ENCODE measurements around the gene KIFC1. TPM values are rescaled to one million over a fixed set of nuclear protein-coding genes. Genes with fewer than 3 reads are reported as not detected.
"Not testable (repeated sequence)": the region's sequence is repeated elsewhere in the genome, so short reads cannot be mapped to it uniquely, and the experiment has no call there.

The KIFC1 gene
- total RNA-seq, 2 donors from 2014 or later, result 15.8 to 74.6 TPM

DNA sequence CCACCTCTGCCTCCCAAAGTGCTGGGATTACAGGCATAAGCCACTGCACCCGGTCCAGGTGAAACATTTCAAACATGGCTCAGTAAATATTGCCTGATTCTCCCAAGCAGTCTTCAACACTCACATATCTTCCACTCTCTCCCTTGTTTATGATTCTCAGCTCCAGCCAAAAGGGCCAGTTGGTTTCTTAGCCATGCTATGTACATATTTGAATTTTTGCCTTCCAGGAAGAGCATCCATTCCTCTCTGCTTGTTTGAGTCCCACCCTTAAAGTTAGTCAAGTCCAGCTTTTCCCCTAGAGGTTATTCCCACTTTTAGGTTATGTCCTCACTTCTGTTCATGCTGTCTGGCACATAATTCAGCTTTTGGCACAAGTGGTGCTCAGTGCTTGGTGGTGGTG, 5.9 kb downstream of the KIFC1 start:
- no peak for DNase-seq
- intact Hi-C loops (cut with DNase I), result no loop called here

GRCh38 chr6:33398601-33399000, 7.0 kb downstream of the KIFC1 start:
- H3K36me3 ChIP-seq; H3K27me3 ChIP-seq; H3K4me3 ChIP-seq; DNase-seq; H3K9ac ChIP-seq (ENCODE audit: low read depth in 2 of 2, low read length in 2 of 2); H3K9me3 ChIP-seq; intact Hi-C loops (cut with DNase I); H3K4me1 ChIP-seq; H3K27ac ChIP-seq: not testable (repeated sequence)

More for the DNA sequence above, 5.9 kb downstream of the KIFC1 start:
- no peaks in the 10 kb centered on the region for H3K9me3 ChIP-seq
- peaks cover 6% of the 10 kb centered on the region for H3K4me1 ChIP-seq
- TF ChIP-seq, protein P1, sequence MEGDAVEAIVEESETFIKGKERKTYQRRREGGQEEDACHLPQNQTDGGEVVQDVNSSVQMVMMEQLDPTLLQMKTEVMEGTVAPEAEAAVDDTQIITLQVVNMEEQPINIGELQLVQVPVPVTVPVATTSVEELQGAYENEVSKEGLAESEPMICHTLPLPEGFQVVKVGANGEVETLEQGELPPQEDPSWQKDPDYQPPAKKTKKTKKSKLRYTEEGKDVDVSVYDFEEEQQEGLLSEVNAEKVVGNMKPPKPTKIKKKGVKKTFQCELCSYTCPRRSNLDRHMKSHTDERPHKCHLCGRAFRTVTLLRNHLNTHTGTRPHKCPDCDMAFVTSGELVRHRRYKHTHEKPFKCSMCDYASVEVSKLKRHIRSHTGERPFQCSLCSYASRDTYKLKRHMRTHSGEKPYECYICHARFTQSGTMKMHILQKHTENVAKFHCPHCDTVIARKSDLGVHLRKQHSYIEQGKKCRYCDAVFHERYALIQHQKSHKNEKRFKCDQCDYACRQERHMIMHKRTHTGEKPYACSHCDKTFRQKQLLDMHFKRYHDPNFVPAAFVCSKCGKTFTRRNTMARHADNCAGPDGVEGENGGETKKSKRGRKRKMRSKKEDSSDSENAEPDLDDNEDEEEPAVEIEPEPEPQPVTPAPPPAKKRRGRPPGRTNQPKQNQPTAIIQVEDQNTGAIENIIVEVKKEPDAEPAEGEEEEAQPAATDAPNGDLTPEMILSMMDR (IDR thresholded peaks at IDR 0.05), result no peak
- no peaks in the 10 kb centered on the region for H3K36me3 ChIP-seq
- no peak overlapping the region for H3K9ac ChIP-seq (ENCODE audit: low read depth in 2 of 2, low read length in 2 of 2)
- no peaks in the 10 kb centered on the region for H3K27me3 ChIP-seq
- no peak overlapping the region for H3K4me3 ChIP-seq
- H3K27ac ChIP-seq, result no peak overlapping the region

DNA sequence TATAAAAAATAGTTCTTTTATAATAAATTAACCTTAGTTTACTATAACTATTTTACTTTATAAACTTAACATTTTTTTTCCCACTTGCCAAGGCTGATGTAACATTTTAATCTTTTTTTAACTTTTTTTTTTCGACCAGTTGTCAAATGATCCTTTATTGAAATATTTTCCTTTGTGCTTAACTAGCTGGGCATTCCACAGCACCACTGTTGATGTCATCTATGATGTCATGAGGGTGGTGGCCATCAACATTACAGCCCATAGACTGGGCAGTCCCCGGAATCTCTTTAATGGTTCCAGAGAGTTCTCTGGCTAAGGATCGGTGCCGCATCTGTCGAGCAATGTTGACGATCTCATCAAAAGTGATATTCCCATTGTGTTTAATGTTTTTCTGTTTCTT, 8.3 kb downstream of the KIFC1 start:
- H3K36me3 ChIP-seq; H3K27ac ChIP-seq; H3K4me3 ChIP-seq; intact Hi-C loops (cut with DNase I); H3K27me3 ChIP-seq; H3K4me1 ChIP-seq; H3K9me3 ChIP-seq; DNase-seq; H3K9ac ChIP-seq (ENCODE audit: low read depth in 2 of 2, low read length in 2 of 2): not testable (repeated sequence)

DNA sequence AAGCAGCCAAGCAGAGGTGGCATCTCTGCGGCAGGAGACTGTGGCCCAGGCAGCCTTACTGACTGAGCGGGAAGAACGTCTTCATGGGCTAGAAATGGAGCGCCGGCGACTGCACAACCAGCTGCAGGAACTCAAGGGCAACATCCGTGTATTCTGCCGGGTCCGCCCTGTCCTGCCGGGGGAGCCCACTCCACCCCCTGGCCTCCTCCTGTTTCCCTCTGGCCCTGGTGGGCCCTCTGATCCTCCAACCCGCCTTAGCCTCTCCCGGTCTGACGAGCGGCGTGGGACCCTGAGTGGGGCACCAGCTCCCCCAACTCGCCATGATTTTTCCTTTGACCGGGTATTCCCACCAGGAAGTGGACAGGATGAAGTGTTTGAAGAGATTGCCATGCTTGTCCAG, 13.3 kb downstream of the KIFC1 start:
- Histone ChIP-seq H3K9me3 (no peaks in the 10 kb centered on the region), H3K4me3 (no peak overlapping the region), H3K36me3 (no peaks in the 10 kb centered on the region), H3K4me1 (no peaks in the 10 kb centered on the region), H3K27me3 (no peaks in the 10 kb centered on the region), H3K27ac (no peak overlapping the region), H3K9ac (ENCODE audit: low read depth in 2 of 2, low read length in 2 of 2) (no peak overlapping the region)
- intact Hi-C loops (cut with DNase I), result no loop called here
- DNase-seq, result no peak
- TF ChIP-seq, protein P1 (IDR thresholded peaks at IDR 0.05), result no peak

DNA sequence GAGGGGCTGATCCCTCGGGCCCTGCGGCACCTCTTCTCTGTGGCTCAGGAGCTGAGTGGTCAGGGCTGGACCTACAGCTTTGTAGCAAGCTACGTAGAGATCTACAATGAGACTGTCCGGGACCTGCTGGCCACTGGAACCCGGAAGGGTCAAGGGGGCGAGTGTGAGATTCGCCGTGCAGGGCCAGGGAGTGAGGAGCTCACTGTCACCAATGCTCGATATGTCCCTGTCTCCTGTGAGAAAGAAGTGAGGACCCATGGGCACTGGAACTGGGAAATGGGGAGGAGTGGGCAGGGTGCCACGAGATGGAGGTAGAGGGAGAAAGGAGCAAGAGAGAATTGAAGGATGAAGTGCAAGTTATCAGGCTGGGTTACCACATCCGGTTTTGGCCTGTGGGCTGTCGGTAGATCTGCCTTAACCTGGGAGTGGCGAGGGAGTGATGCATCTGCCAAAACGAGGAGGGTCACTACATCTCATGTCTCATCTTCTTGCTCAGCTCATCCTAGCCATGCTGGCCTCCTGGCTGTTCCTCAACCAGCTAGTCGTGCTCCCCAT, 13.8 kb downstream of the KIFC1 start:
- Histone ChIP-seq H3K9ac (ENCODE audit: low read depth in 2 of 2, low read length in 2 of 2) (peak overlapping the region in 1 of 2 donors; percentile 19), H3K27me3 (no peaks in the 10 kb centered on the region)
- intact Hi-C loops (cut with DNase I), result no loop called here

DNA sequence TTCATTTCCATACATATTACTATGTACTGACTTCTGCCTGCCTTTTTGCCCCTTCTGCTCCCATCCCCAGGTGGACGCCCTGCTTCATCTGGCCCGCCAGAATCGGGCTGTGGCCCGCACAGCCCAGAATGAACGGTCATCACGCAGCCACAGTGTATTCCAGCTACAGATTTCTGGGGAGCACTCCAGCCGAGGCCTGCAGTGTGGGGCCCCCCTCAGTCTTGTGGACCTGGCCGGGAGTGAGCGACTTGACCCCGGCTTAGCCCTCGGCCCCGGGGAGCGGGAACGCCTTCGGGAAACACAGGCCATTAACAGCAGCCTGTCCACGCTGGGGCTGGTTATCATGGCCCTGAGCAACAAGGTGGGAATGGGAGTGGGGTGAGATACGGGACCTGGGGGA, 14.5 kb downstream of the KIFC1 start:
- no peak overlapping the region for H3K4me3 ChIP-seq
- peak overlapping the region in 1 of 2 donors; percentile 19 for H3K9ac ChIP-seq (ENCODE audit: low read depth in 2 of 2, low read length in 2 of 2)
- TF ChIP-seq, protein P1 (IDR thresholded peaks at IDR 0.05), result no peak
- DNase-seq, result no peak
- no peaks in the 10 kb centered on the region for H3K27me3 ChIP-seq
- no peaks in the 10 kb centered on the region for H3K9me3 ChIP-seq
- H3K27ac ChIP-seq, result no peak overlapping the region
- H3K4me1 ChIP-seq, result no peaks in the 10 kb centered on the region
- intact Hi-C loops (cut with DNase I), result no loop called here
- no peaks in the 10 kb centered on the region for H3K36me3 ChIP-seq

More for the DNA sequence above, 13.8 kb downstream of the KIFC1 start:
- no peak overlapping the region for H3K27ac ChIP-seq
- H3K4me1 ChIP-seq, result no peaks in the 10 kb centered on the region
- no peaks in the 10 kb centered on the region for H3K9me3 ChIP-seq
- TF ChIP-seq, protein P1 (IDR thresholded peaks at IDR 0.05), result no peak
- no peaks in the 10 kb centered on the region for H3K36me3 ChIP-seq
- DNase-seq, result no peak
- H3K4me3 ChIP-seq, result no peak overlapping the region
